ENCODE results near the gene SCAF4. TPM values are rescaled to one million over a fixed set of nuclear protein-coding genes. Genes with fewer than 3 reads are reported as not detected.

The SCAF4 gene
- total and polyA plus RNA-seq, 2 of the 8 experiments (the other 6 are each of a cell fraction or from before 2014, with no cell fraction given): 28.9 to 55.1 TPM

- no peak overlapping the region for H3K14ac ChIP-seq (ENCODE audit: insufficient read length)
- H4K91ac ChIP-seq (replicated peaks; ENCODE audit: insufficient read length, low read length): no peak overlapping the region
- peaks cover 14 to 31% of the 10 kb centered on the region in 2 experiments for H4K20me1 ChIP-seq (replicated peaks in 1 of 2; ENCODE audit: control insufficient read depth in 1 of 2, insufficient read depth in 2 of 2, low read length in 2 of 2)
- H2AK5ac ChIP-seq (ENCODE audit: low read depth, low read length): no peak overlapping the region
- no peak for DNase-seq (ENCODE audit: low read depth in 1 of 2, low spot score in 2 of 2)
- H2BK20ac ChIP-seq (ENCODE audit: low read length): no peak overlapping the region
- H3K9ac ChIP-seq (replicated peaks in 1 of 4; ENCODE audit: extremely low read depth in 1 of 4, low read depth in 3 of 4, low read length in 3 of 4): no peak overlapping the region
- no peak overlapping the region for H2AFZ ChIP-seq (ENCODE audit: low read length)
- no peak overlapping the region for H3K23ac ChIP-seq (ENCODE audit: insufficient read length)
- H3K9me3 ChIP-seq (ENCODE audit: insufficient read depth in 2 of 2, low read depth in 1 of 2, low read length in 1 of 2): no peaks in the 10 kb centered on the region
- no peak overlapping the region for H3K4me2 ChIP-seq (ENCODE audit: insufficient read depth in 1 of 2, low read depth in 2 of 2, low read length in 2 of 2)
- H4K8ac ChIP-seq (ENCODE audit: extremely low read depth, insufficient read depth, low read length): no peak overlapping the region
- no peaks in the 10 kb centered on the region for H3K79me1 ChIP-seq (ENCODE audit: low read depth, low read length)
- peaks cover 0 to 8% (median under 1%) of the 10 kb centered on the region in 4 experiments; a peak in 5 of 7 replicates for H3K4me1 ChIP-seq (replicated peaks in 1 of 4; ENCODE audit: control insufficient read depth in 3 of 4, insufficient read depth in 4 of 4, low read length in 3 of 4)
- no peak overlapping the region for H3K4ac ChIP-seq (replicated peaks; ENCODE audit: insufficient read length, low read depth, low read length)
- H4K5ac ChIP-seq (ENCODE audit: insufficient read length, low read depth, low read length): no peak overlapping the region
- TF ChIP-seq EZH2 (IDR thresholded peaks at IDR 0.05; ENCODE audit: low read depth, low read length, severe bottlenecking): no peak
- no peak for TF ChIP-seq BACH1 (IDR thresholded peaks at IDR 0.05; ENCODE audit: low read length)
- CTCF ChIA-PET (ENCODE audit: partially characterized antibody): no interaction called here
- H2BK12ac ChIP-seq (ENCODE audit: low read depth, low read length): no peak overlapping the region
- H3K79me2 ChIP-seq (ENCODE audit: control insufficient read depth in 1 of 2, insufficient read depth in 2 of 2, low read length in 2 of 2): peaks cover 8 to 100% of the 10 kb centered on the region in 2 experiments
- H3K18ac ChIP-seq (ENCODE audit: extremely low read depth, low read length): no peak overlapping the region
- 83% methylated on average over 1 of the region's 1 CpG; no CpG with 5 or more reads in 1 of the 2 experiments for WGBS, 2 experiments (ENCODE audit: extremely low coverage in 1 of 2, insufficient coverage in 1 of 2, insufficient read length in 1 of 2, insufficient replicate concordance in 2 of 2, low coverage in 1 of 2, low lambda C conversion rate in 2 of 2, missing lambda C conversion rate in 1 of 2)
- POLR2A ChIA-PET (ENCODE audit: partially characterized antibody): interaction anchor here (1.0 to 1.6 kb wide), 2 partner anchors 18 to 22 kb away, joined by 3 to 5 read pairs; no protein-coding TSS in a partner anchor
- H3K23me2 ChIP-seq (ENCODE audit: low read depth, low read length): no peaks in the 10 kb centered on the region
- no peak overlapping the region for H3K27ac ChIP-seq (ENCODE audit: low read depth, low read length)
- H3K4me3 ChIP-seq (ENCODE audit: extremely low read depth in 1 of 4, insufficient read depth in 2 of 4, low read depth in 3 of 4, low read length in 4 of 4): no peak overlapping the region; a peak in 1 of 8 replicates
- no peak overlapping the region for H2BK120ac ChIP-seq (replicated peaks; ENCODE audit: low read depth, low read length)
- H3K27me3 ChIP-seq (replicated peaks in 1 of 4; ENCODE audit: control insufficient read depth in 3 of 4, extremely low read depth in 1 of 4, insufficient read depth in 3 of 4, low read length in 3 of 4): no peaks in the 10 kb centered on the region
- peaks cover 0 to 20% (median 0%) of the 10 kb centered on the region in 4 experiments; a peak in 2 of 8 replicates for H3K36me3 ChIP-seq (ENCODE audit: control insufficient read depth in 2 of 4, insufficient read depth in 4 of 4, low read length in 3 of 4)
- no peak for FAIRE-seq
- H3K56ac ChIP-seq (replicated peaks; ENCODE audit: insufficient read length, low read depth, low read length): no peak overlapping the region
- no peak overlapping the region for H2BK15ac ChIP-seq (ENCODE audit: low read length)
- H2BK5ac ChIP-seq (ENCODE audit: low read depth, low read length): no peak overlapping the region
These were observed 23.4 kb downstream of the SCAF4 start for GRCh38 chr21:31708541-31708940.
